ENCODE data around the gene PCDHGA1.
"Not testable (repeated sequence)": the region's sequence is repeated elsewhere in the genome, so short reads cannot be mapped to it uniquely, and the experiment has no call there.

PCDHGA1 gene

DNA sequence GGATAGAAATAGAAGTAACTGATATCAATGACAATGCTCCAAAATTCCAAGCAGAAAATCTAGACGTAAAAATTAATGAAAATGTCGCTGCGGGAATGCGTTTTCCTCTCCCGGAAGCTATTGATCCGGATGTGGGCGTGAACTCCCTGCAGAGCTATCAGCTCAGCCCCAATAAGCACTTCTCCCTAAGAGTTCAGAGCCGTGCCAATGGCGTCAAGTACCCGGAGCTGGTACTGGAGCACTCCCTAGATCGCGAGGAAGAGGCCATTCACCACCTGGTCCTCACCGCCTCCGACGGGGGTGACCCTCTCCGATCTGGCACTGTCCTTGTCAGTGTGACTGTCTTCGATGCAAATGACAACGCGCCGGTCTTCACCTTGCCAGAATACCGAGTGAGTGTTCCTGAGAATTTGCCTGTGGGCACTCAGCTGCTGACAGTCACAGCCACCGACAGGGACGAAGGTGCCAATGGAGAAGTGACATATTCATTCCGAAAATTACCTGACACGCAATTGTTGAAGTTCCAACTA is 83.3 kb downstream of the PCDHGA1 start:
- DNase-seq: no peak

GRCh38 chr5:141414548-141415274 is 84.4 kb downstream of the PCDHGA1 start:
- DNase-seq: not testable (repeated sequence)

DNA sequence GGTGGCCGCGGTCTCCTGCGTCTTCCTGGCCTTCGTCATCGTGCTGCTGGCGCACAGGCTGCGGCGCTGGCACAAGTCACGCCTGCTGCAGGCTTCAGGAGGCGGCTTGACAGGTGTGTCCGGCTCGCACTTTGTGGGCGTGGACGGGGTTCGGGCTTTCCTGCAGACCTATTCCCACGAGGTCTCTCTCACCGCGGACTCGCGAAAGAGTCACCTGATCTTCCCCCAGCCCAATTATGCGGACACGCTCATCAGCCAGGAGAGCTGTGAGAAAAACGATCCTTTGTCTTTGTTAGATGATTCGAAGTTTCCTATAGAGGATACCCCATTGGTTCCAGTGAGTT is 84.9 kb downstream of the PCDHGA1 start:
- DNase-seq: not testable (repeated sequence)

DNA sequence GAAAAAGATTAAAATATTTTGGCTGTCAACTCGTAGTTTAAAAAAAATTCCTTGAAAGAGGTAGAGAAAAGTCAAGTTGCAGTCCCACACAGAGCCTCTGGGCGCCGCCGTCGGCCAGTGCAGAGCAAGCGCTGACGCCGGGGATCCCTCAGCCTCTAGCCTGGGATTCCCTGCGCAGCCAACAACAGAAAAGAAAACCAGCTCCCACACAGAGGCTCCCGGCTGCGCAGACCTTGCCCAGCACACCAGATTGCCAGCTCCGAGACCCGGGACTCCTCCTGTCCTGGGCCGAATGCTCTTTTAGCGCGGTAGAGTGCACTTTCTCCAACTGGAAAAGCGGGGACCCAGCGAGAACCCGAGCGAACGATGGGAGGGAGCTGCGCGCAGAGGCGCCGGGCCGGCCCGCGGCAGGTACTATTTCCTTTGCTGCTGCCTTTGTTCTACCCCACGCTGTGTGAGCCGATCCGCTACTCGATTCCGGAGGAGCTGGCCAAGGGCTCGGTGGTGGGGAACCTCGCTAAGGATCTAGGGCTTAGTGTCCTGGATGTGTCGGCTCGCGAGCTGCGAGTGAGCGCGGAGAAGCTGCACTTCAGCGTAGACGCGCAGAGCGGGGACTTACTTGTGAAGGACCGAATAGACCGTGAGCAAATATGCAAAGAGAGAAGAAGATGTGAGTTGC is 87.3 kb downstream of the PCDHGA1 start, which contains the start of gene PCDHGB7:
TSS of gene PCDHGB7 (plus strand) at position 184 of the 679 bp plus-strand sequence. CDS start at position 367, 183 bp downstream.
- DNase-seq: peak; percentile 17

GRCh38 chr5:141419074-141419880 is 89.0 kb downstream of the PCDHGA1 start:
- DNase-seq: no peak

DNA sequence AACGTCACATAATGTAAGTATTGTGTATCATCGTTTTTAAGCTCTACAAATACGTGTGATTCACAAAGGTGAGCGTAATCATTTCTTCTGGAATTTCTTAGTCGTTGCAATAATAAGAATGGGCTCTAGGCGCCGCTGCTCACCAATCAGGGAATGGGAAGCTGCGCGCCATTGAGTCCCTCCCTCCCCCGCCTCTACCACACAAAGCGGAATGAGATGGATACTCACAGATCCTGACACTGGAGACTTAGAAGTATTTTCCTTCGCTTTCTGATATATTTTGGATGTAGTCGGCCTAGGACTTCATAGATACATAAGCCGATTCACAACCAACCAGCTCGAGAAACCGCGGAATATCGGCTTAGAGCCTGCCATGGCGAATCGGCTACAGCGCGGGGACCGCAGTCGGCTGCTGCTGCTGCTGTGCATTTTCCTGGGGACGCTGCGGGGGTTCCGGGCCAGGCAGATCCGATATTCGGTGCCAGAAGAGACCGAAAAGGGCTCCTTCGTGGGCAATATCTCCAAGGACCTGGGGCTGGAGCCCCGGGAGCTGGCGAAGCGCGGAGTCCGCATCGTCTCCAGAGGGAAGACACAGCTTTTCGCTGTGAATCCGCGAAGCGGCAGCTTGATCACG is 90.7 kb downstream of the PCDHGA1 start, which contains the start of gene PCDHGA11:
TSS of gene PCDHGA11 (plus strand) at position 197 of the 634 bp plus-strand sequence. CDS start at position 374, 177 bp downstream.
- DNase-seq: peak; percentile 36

GRCh38 chr5:141421489-141421855 is 91.2 kb downstream of the PCDHGA1 start:
- DNase-seq: no peak

DNA sequence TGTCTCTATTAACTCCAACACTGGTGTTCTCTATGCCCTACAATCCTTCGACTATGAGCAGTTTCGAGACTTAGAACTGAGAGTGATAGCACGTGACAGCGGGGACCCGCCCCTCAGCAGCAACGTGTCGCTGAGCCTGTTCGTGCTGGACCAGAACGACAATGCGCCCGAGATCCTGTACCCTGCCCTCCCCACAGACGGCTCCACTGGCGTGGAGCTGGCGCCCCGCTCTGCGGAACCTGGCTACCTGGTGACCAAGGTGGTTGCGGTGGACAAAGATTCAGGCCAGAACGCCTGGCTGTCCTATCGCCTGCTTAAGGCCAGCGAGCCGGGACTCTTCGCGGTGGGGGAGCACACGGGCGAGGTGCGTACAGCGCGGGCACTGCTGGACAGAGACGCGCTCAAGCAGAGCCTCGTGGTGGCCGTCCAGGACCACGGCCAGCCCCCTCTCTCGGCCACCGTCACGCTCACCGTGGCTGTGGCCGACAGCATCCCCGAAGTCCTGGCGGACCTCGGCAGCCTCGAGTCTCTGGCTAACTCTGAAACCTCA is 92.5 kb downstream of the PCDHGA1 start:
- DNase-seq: no peak

- DNase-seq: no peak
These were observed 97.6 kb downstream of the PCDHGA1 start for GRCh38 chr5:141427783-141428426.

DNA sequence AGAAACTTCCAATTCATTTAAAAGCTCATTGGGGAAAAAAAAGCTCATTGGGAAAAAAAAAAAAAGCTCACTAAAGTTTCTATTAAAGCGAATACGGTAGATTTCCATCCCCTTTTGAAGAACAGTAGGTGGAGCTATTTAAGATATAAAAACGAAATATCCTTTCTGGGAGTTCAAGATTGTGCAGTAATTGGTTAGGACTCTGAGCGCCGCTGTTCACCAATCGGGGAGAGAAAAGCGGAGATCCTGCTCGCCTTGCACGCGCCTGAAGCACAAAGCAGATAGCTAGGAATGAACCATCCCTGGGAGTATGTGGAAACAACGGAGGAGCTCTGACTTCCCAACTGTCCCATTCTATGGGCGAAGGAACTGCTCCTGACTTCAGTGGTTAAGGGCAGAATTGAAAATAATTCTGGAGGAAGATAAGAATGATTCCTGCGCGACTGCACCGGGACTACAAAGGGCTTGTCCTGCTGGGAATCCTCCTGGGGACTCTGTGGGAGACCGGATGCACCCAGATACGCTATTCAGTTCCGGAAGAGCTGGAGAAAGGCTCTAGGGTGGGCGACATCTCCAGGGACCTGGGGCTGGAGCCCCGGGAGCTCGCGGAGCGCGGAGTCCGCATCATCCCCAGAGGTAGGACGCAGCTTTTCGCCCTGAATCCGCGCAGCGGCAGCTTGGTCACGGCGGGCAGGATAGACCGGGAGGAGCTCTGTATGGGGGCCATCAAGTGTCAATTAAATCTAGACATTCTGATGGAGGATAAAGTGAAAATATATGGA is 100.2 kb downstream of the PCDHGA1 start, which contains the start of gene PCDHGA12:
TSS of gene PCDHGA12 (plus strand) at position 176 of the 782 bp plus-strand sequence. CDS start at position 429, 253 bp downstream.
- DNase-seq: no peak

- DNase-seq: no peak
These were observed 101.0 kb downstream of the PCDHGA1 start for GRCh38 chr5:141431286-141431685.

DNA sequence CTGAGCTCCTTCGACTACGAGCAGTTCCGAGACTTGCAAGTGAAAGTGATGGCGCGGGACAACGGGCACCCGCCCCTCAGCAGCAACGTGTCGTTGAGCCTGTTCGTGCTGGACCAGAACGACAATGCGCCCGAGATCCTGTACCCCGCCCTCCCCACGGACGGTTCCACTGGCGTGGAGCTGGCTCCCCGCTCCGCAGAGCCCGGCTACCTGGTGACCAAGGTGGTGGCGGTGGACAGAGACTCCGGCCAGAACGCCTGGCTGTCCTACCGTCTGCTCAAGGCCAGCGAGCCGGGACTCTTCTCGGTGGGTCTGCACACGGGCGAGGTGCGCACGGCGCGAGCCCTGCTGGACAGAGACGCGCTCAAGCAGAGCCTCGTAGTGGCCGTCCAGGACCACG is 102.0 kb downstream of the PCDHGA1 start:
- DNase-seq: not testable (repeated sequence)

GRCh38 chr5:141432726-141433125 is 102.4 kb downstream of the PCDHGA1 start:
- not testable (repeated sequence) for DNase-seq

GRCh38 chr5:141434006-141434405 is 103.7 kb downstream of the PCDHGA1 start:
- no peak for DNase-seq

- DNase-seq: no peak
These were observed 106.9 kb downstream of the PCDHGA1 start for GRCh38 chr5:141437221-141437620.

DNA sequence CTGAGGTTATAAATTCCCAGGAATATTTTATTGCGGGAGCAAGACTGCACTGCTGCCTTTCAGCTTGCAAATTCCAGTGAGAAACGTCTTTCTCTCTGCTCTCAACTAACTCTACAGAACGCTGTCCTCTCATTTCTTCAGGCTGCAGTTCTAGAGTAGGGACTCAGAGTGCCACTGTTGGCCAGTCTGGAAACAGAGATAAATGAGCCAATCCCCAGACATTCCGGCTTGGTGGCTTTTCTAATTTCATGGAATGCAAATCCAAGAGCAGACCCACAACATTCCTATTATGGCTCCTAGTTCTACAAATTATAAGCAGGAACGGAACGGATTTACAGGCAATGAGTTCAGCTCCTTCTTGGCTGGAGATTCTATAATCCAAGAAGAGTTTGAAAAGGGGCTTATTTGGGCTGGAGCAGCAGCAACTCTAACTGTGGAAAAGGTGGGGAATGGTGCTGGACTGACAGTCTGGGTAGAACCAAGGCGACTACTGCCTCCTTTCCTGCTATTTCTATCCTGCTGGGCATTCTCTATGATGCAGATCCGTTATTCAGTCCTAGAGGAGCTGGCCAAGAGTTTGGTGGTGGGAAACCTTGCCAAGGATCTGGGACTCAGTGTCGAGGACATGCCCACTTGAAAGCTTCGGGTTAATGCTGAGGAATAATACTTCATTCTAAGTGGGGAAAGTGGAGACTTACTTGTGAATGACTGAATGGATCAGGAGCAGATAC is 109.3 kb downstream of the PCDHGA1 start:
- no peak for DNase-seq

DNA sequence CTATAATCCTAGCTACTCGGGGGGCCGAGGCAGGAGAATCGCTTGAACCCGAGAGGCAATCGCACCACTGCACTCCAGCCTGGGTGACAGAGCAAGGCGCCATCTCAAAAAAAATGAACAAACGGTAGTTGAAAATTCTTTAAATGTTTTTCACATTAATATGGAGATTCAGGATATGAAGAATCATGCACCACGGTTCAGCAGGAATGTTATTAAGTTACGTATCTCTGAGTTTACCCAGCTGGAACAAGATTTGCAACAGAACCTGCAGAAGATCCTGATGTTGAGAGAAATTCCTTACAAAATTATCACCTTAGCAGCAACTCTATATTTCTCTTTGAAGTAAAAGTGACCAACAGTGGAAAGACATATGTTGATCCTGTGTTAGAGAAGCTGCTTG is 110.0 kb downstream of the PCDHGA1 start:
- DNase-seq: no peak

- DNase-seq: no peak
These were observed 111.4 kb downstream of the PCDHGA1 start for GRCh38 chr5:141441571-141442170.

- no peak for DNase-seq
These were observed 135.0 kb downstream of the PCDHGA1 start for GRCh38 chr5:141465351-141465750.

Data from activated T-cell treated with anti-CD3 and anti-CD28 coated beads for 4 hours (primary cell).